HG03442 (cell line): ENCODE data around the gene CDYL2.
"Not testable (repeated sequence)": the region's sequence is repeated elsewhere in the genome, so short reads cannot be mapped to it uniquely, and the experiment has no call there.

Experiments used
- ATAC-seq: cut with Tn5 transposase; IDR thresholded peaks from one replicate; pipeline ENCODE4 v1.9.1; 2021; ENCODE audit warnings: mild to moderate bottlenecking, moderate library complexity; ENCODE audit not compliant: unreplicated experiment

The CDYL2 gene

DNA sequence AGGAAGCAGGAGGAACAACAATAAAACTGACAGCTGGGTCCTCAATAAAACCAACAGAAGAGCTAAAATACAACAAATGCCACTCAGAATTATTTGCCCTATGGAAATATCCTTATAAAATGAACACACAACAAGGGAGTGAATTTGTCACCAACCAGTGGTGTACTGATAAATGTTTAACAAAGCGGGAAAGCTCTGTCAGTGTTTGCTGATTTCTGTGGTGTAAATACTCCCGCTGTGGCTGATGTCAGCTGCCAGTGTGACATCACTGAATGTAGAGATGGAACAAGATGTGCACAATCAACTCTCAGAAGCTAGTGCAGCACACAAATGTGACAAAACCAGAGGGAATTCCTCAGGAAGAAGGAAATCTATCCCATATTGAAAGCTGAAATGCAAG lies 51.9 kb downstream of the CDYL2 start:
- ATAC-seq = no peak

DNA sequence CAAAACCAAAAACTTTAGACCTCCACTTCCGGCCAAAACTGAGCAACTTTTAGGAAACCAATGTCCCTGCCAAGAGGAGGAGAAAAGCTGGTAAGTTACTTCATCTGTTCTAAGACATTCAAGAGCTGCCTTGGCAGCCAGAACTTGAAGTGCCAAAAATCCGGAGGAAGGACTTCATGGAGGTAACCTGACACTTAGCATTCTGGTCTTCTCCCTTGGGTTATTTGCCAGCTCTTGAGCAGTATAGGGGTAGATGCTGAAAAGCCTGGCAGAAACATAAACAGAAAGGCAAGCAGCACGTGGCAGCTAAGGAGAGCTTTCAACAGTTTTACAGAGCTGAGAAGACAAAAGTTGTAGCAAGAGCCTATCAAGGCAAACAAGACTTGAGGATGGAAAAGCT lies 53.2 kb downstream of the CDYL2 start:
- ATAC-seq = no peak

DNA sequence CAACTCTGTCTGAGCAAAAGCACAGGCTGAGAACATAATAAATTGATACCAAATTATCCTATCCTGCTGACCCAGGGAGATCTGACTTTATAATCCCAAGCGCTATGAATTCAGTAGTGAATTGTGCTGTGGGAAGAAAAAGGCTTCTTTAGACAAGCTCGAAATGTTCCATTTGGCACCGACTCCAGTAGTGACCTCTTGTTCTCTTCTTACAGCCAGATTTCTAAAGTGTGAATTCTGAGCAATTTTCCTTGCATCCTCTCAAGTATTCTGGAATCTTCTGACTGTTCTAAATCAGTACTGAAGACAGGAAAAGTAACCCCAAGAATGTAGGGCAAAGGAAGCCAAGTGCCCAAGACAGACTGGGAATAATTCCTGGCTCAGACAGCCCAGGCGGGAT lies 58.2 kb downstream of the CDYL2 start:
- ATAC-seq = no peak

DNA sequence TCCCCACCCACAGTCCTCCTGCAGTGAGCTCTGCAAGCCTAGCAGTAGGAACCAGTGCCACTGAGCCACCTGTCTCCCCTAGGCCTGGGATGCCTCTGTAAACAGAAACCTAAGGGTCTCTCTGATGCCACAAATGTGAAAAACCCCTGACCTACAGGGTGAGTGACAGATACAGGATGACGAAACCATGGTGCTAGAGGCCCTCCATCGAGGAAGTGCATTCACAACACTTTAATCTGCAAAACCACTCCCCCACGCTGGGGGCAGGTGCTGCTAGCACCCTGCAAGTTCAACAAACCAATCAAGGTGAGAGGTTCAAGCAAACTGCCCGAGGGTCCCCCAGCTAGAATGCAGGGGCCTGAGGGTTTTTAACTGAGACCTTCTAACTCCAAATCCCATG lies 59.5 kb downstream of the CDYL2 start:
- ATAC-seq = no peak

DNA sequence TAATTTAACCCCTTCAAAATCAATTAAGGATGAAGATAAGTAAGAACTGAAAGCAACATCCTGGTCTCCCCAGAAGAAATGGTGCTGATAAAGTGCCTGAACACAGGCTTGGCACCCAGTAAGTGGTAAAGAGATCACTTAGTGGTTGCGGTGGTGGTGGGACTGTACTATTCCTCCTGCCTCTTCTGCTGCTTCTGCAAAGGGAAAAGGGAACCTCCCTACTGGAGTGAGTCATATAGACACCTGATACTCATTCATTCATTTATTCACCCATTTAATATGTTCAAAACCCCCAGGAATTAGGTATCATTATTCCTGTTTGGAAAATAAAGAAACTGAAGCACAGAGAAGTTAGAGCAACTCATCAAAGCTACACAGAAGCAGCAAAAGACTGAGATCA lies 60.6 kb downstream of the CDYL2 start:
- no peak for ATAC-seq

DNA sequence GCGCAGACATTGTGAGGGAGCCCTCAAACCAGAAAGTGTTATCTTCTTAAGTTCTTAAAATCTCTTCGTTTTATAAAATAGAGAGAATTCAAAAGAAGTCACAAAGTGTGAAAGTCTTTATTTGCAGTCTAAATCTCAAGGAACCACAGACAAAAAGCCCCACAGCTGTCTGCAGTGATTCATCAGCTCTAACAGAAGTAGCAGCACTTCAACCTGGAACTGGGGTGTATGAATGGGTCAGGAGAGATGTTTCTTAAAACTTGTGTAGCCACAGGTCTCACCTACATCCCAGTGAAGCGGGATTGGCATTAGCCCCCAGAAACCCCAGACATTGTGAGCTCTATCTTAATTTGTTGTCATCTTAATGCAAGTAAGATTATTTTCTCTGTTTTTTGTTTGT lies 61.1 kb downstream of the CDYL2 start:
- ATAC-seq = no peak

DNA sequence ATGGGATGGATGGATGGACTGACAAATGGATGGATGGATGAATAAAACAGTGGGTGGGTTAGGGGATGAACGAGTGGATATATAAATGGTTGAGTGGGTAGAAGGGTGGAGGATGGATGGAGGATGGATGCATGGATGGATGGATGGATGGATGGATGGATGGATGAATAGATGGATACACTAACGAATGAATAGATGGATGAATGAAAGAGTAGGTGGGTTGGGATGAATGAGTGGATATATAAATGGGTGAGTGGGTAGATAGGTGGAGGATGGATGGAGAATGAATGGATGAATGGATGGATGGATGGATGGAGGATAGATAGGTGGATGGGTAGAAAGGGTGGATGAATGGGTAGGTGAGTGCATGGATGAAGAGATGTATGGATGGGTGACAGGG lies 62.1 kb downstream of the CDYL2 start:
- ATAC-seq = no peak

DNA sequence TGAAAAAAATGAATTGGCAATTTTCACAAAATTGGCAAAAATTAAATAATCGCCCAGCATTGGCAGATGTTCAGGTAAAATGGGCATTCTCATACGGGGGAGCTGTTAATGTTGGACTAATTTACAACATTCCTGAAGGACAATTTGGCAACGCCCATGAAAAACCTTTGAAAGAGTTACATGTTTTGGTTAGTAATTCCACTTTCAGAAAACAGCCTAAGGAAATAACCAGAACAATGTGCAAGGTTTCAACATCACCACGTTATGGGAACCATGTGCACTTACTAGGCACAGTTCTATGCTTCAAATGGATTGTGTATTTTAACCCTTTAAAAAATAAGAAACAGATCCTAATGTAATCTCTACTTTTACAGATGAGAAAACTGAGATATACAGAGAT lies 62.7 kb downstream of the CDYL2 start:
- ATAC-seq = no peak

DNA sequence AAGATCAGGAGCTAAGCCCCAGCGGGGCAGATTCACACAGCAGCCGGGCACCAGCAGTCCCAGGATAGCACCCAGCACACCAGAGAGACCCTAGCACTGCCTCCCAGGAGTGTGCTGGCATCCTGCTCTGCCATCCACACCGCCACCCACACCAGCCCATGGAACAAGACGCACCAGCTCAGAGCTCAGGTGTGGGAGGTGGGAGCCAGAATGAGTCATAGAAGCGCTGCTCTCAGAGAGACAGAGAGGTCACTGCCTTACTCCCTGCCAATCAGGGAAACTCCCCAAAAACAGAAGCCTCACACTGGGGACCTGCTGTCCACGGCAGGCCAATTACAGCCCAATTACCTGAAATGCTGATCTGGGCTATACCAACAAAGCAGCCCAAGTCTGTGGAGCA lies 64.9 kb downstream of the CDYL2 start:
- ATAC-seq = no peak

DNA sequence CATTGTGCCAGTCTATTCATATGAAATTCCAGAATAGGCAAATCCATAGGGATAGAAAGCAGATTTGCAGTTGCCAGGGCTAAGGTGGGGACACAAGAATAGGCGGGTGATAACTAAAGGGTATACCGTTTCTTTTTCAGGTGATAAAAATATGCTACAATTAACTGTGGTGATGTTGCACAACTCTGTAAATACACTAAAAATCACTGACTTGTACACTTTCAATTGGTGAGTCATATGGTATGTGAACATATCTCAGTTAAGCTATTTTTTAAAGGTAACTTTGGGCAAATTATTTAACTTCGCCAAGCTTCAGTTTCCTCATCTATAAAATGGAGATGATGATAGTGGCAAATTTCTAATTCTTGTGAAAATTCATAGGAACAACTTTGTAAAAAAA lies 65.9 kb downstream of the CDYL2 start:
- ATAC-seq = no peak

DNA sequence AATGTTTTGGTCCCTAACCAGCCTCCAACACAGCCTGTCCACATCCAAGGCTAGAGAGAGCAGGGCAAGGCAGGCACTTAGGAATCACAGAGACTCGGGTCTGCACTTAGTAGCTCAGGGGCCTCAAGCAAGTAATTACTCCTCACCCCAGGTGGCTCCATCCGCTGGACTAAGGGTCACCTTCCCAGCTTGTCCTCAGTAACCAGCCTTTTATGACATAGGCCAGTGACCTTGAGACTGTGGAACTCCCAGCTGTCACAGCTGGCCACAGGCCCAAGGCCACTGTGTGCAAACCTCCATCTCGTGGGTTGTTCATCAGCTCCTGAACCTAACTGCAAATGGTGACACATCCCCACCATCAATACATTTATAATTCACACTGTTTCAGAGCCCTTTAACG lies 68.6 kb downstream of the CDYL2 start:
- no peak for ATAC-seq

DNA sequence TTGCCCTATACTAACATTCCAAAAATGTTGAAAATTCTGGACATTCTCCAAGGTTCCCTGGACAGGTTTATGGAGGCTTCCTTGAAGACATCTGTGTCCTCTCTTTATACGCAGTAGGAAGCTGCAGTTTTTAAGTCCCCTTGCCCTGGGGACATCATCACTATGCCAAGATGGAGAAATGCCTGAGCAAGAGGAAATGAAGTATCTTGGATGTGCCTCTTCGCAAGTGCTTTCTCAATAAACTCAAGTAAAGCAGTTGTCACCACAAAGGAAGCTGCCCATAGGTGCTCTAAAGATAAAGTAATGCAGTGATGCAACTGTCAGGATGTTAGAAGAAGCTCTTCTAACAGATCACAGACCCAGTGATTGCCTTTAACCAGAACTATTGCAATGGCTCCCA lies 71.0 kb downstream of the CDYL2 start:
- ATAC-seq = no peak

DNA sequence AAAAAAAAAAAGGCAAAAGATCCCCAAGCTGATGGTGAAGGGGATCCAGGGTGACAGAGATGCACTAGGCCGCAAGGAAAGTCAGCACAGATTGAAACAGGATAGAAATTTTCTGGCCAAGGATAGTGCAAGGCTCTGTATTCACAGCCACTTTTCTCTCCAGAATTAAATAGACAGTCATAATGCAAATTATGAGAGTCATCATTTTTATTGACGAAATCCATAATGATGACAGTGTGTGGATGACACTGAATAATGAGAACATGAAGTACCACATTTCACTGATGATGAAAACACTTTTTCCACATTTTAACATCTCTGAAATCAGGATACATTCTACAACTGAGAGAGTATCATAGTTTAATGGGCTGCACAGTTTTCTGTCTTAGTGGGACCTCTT lies 72.5 kb downstream of the CDYL2 start:
- ATAC-seq = no peak

DNA sequence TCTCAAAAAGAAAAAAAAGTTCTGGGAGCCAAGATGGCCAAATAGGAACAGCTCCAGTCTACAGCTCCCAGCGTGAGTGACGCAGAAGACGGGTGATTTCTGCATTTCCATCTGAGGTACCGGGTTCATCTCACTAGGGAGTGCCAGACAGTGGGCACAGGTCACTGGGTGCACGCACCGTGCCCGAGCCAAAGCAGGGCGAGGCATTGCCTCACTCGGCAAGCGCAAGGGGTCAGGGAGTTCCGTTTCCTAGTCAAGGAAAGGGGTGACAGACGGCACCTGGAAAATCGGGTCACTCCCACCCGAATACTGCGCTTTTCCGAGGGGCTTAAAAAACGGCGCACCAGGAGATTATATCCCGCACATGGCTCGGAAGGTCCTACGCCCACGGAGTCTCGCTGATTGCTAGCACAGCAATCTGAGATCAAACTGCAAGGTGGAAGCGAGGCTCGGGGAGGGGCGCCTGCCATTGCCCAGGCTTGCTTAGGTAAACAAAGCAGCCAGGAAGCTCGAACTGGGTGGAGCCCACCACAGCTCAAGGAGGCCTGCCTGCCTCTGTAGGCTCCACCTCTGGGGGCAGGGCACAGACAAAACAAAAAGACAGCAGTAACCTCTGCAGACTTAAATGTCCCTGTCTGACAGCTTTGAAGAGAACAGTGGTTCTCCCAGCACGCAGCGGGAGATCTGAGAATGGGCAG lies 77.2 kb downstream of the CDYL2 start:
- ATAC-seq = not testable (repeated sequence)

DNA sequence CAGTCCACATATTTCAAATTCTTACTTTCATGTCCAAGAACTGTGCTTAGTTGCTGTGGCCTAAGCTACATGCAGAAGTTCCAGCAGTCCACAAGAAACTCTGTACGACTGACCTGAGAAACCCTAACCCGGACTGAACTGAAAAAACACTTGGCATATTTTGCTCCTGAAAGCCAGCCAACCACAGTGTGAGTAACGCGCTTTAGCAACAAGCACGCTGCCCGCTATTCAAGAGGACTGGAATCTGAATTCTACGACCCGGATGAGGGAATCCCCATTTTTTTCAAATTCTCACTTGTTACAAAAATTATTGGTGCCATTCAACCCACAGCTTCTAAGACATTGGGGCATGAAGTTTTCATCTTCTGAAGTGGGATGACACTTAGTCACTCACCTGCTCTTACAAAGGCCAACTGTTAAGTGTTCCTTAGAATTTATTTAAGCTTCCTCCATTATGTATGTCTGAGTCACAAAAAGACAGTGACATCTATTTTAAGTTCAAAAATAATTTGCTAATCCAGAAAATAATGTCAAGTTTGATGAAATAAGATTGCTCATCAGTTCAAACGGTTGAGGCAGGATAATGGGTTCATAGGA lies 78.7 kb downstream of the CDYL2 start:
- ATAC-seq = no peak

DNA sequence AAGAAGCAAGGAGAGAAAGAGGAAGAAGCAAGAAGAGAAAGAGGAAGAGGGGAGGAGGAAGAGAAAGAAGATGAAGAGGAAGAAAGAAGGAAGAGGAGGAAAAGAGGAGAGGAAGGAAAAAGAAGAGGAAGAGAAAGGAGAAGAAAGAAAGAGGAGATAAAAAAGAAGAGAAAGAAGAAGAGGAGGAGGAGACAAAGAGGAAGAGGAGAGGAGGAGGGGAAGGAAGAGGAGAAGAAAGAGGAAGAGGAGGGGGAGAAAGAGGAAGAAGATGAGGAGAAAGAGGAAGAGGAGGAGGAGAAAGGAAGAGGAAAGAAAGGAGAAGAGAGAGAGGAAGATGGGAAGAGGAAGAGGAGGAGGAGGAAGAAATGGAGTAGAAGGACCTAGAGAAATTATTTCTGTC lies 80.4 kb downstream of the CDYL2 start:
- no peak for ATAC-seq

DNA sequence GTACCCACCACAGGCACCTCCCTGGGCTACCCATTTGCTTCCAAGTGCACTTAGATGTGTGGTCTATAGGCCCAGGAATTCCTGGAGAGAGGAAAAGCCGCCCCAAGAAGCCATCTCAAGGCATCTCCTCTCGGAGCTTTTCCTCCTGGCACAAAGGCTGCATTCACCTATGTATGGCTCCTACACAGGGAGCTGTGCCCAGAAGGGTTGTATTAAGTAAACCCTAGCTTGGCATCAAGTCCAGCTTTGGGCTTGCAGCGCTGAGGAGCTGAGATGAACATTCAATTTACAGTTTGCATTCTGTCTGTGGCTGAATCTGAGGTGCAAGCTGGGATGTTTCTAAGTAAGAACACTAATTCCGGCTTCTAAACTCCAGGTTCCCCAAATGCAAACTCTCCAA lies 81.3 kb downstream of the CDYL2 start:
- ATAC-seq = no peak

DNA sequence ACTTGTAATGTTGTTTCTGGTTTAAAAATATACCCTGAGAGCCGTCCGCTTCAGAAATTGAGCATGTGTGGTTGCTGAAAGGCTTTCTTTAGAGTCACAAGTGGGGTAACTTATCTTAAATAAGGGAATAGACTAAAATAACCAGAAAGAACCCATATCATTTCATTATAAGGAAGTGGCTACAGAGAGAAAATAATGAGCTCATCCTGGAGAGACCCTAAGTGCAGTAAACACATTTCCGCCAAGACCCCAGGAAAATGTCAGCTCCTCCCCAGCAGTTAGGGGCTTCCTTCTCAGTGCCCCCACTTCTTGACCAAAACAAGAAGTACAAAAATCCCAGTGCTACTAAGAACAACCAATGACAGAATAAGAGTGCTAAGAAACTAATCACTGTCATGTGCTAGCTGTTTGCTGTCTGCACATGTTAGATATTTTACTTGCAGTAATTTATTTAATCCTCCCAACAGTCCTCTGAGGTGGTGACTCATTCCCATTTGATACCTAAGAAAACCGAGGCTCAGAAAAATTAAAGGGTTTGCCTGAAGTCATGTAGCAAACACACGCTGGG lies 83.5 kb downstream of the CDYL2 start:
- no peak for ATAC-seq

DNA sequence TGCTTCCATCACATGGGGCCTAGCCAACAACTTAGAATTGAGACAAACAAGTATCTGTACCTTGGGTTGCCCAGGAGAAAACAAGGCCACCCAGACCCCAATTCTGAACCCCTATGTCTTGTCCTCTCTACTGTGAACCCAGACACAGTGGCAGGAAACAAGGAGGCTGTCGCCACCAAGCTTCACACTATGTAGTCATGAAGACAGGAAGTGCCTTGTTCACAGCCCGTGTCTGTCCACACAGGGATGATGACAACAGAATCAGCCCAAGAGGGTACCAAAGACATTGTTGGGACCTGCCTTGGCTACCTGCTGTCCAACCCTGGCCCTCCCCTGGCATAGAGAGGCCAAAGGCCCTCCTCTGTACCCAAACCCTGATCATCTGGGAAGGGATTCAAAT lies 84.8 kb downstream of the CDYL2 start:
- no peak for ATAC-seq

DNA sequence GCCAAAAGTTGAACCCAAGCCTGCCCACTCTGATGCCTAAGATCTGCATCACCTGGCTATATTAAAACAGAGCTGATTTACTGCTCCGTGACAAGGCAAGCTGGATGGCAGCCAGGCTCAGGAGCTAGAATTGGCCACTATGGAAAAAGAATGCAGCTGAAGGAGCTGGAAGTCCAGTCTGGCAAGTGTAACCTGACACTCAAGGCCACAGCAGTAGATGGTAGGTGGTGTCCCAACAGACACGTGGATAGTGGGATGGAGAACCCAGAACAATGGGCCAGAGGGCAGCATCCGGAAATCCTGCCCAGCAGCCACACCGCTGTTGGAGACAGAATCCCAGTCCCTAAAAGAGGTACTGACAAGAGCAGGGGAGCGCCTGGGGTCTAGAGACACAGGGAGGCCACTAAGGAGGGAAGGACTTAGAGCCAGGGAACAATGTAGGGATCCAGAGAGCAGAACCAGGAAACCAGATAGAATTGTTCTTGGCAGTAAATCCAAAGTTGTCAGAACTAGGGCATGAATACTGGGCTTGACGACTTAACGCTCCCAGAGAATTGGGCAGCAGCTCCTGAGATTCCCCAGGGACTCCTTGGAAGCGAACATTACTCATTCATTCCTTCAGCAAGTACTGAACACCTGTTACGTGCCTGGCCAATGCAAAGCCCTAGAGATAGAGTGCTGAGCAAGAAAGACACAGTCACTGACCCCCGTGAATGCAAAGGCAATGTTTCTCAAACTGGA lies 85.7 kb downstream of the CDYL2 start:
- no peak for ATAC-seq

DNA sequence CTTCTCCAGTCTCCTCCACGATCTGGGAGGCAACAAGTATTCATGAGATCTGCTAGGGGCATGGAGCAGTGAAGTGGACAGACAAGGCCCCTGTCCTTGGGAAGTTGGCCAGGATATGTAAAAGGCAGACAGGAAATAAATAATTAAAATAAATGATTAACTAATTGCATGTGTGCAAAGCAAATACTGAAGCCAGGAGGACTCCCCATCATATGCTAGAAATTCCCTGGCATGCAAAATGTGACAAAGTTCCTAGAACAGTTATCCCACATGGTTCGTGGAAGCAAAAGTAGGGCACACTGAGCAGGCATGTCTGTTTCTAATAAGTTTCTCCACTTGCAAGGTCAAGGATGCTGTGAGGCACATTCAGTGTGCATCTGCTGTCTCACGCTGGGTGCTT lies 86.8 kb downstream of the CDYL2 start:
- no peak for ATAC-seq

DNA sequence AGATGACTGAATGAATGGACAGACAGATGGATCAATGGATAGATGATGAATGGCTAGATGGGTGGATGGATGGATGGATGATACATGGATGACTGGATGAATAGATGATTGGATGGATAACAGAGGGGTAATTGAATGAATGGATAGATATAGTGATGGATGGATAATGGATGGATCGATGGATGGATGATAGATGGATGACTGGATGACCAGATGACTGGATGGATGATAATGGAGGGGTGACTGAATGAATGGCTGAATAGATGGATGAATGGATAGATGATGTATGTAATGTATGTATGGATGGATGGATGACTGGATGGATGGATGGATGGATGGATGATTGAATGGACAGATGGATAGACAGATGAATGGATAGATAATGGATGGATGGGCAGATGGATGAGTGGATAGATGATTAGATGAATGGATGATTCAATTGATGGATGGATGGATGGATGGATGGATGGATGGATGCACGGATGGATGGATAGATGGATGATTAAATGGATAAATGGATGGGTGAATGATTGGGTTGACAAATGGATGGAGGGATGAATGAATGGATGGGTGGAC lies 87.7 kb downstream of the CDYL2 start:
- ATAC-seq = no peak
